Measurements from ENCODE around the gene SORT1.
A peak's percentile ranks its signal among the peaks of the same experiment; 100 is the strongest.
"Not testable (repeated sequence)": the region's sequence is repeated elsewhere in the genome, so short reads cannot be mapped to it uniquely, and the experiment has no call there.

The SORT1 gene

GRCh38 chr1:109397581-109398342 lies at the start of gene SORT1:
TSS of gene SORT1 (minus strand) at chr1:109397918. CDS start at chr1:109397892, 26 bp downstream.
- peak; percentile 57 for DNase-seq (ENCODE audit: low read depth)

- not testable (repeated sequence) for DNase-seq (ENCODE audit: low read depth)
Observed at GRCh38 chr1:109445949-109446695, 48.4 kb upstream of the SORT1 start.

GRCh38 chr1:109444346-109444745 lies 46.6 kb upstream of the SORT1 start:
- DNase-seq (ENCODE audit: low read depth) = no peak

- no peak for DNase-seq (ENCODE audit: low read depth)
Observed at GRCh38 chr1:109443476-109443875, 45.8 kb upstream of the SORT1 start.

GRCh38 chr1:109441069-109441468 lies 43.4 kb upstream of the SORT1 start:
- DNase-seq (ENCODE audit: low read depth) = peak; percentile 31

GRCh38 chr1:109438798-109439297 lies 41.1 kb upstream of the SORT1 start:
- peak; percentile 76 for DNase-seq (ENCODE audit: low read depth)

- no peak for DNase-seq (ENCODE audit: low read depth)
Observed at GRCh38 chr1:109434484-109434883, 36.8 kb upstream of the SORT1 start.

GRCh38 chr1:109433322-109433721 lies 35.6 kb upstream of the SORT1 start:
- DNase-seq (ENCODE audit: low read depth) = no peak

GRCh38 chr1:109432336-109432735 lies 34.6 kb upstream of the SORT1 start:
- no peak for DNase-seq (ENCODE audit: low read depth)

GRCh38 chr1:109427171-109427467 lies 29.4 kb upstream of the SORT1 start:
- DNase-seq (ENCODE audit: low read depth) = no peak

GRCh38 chr1:109426281-109427170 lies 28.8 kb upstream of the SORT1 start, which contains the start of gene PSMA5:
TSS of gene PSMA5 (minus strand) at chr1:109426448. CDS start at chr1:109426330, 118 bp downstream.
- DNase-seq (ENCODE audit: low read depth) = peak; percentile 97

GRCh38 chr1:109425391-109426280 lies 27.9 kb upstream of the SORT1 start:
- DNase-seq (ENCODE audit: low read depth) = peak; percentile 31

- DNase-seq (ENCODE audit: low read depth) = no peak
Observed at GRCh38 chr1:109423498-109423897, 25.8 kb upstream of the SORT1 start.

GRCh38 chr1:109412551-109412950 lies 14.8 kb upstream of the SORT1 start:
- DNase-seq (ENCODE audit: low read depth) = no peak

GRCh38 chr1:109404838-109405237 lies 7.1 kb upstream of the SORT1 start:
- no peak for DNase-seq (ENCODE audit: low read depth)

GRCh38 chr1:109402025-109402424 lies 4.3 kb upstream of the SORT1 start:
- no peak for DNase-seq (ENCODE audit: low read depth)

- no peak for DNase-seq (ENCODE audit: low read depth)
Observed at GRCh38 chr1:109400035-109400655, 2.4 kb upstream of the SORT1 start.

- peak; percentile 49 for DNase-seq (ENCODE audit: low read depth)
Observed at GRCh38 chr1:109399326-109399957, 1.7 kb upstream of the SORT1 start.

GRCh38 chr1:109398343-109399225 lies 866 bp upstream of the SORT1 start:
- no peak for DNase-seq (ENCODE audit: low read depth)
